ENCODE results near the gene C1QTNF6.
"Not testable (repeated sequence)": the region's sequence is repeated elsewhere in the genome, so short reads cannot be mapped to it uniquely, and the experiment has no call there.

The C1QTNF6 gene

DNA sequence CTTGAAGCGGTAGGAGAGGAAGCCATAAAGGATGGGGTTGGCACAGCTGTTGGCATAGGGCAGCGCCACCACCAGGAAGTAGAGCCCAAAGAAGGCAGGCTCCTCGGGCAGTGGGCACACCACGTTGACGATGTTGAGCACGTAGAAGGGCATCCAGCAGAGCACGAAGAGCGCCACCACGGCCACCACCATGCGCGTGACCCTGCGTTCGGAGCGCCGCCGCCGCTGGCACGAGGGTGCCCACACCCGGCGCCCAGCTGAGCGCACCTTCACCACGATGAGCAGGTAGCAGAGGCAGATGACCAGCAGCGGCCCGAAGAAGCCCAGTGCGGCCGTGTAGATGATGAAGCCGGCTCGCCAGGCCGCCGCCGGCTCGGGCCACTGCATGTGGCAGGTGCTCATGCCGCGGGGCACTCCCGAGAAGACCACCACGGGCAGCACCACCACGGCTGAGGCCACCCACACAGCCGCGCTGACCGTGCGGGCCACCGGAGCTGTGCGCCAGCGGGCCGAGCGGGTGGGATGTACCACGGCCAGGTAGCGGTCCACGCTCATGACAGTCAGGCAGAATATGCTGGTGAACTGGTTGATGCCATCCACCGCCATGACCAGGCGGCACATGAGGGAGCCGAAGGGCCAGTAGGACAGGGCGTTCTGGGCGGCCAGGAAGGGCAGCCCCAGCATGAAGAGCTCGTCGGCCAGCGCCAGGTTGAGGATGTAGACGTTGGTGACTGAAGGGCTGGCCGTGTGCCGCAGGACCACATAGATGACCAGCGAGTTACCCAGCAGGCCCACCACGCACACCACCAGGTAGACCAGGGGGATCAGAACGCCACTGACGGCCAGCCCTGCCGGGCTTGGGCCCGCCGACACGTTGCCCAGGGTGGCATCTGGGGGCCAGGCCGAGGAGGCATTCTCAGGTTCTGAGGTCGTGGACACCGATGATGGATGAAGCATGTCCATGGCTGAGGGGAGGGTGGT is 19.1 kb upstream of the C1QTNF6 start:
- DNase-seq, result no peak

GRCh38 chr22:37206118-37206840 is 18.2 kb upstream of the C1QTNF6 start:
- no peak for DNase-seq

- DNase-seq, result no peak
These were observed 17.0 kb upstream of the C1QTNF6 start for GRCh38 chr22:37205046-37205445.

DNA sequence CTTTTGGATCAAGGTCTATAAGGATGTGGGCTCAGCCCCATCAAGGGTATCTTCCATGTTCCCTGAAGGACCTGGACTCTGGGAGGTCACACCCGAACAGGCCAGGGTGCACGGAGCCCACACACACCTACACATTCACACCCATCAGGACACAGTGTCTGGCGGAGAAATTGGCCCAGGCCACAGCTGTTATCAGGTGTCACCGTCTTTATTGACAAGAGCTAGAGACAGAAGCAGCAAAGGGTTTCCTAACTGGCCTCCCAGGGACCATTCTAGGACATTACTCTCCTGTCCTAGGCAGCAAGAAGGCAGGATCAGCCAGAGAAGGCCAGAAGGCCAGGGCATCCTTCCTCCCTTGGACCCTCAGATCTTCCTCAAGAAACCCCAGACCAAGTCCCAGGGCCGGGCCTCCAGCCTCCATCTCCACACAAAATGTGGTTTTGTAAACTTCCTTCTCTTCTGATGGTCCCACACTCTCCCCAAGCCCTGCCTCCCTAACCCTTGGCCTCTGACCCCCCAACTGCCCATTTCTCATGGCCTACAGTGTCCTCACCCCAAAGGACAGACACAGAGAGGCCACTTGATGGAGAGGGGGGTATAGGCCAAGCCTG is 16.1 kb upstream of the C1QTNF6 start:
- DNase-seq, result no peak

- DNase-seq, result no peak
These were observed 15.5 kb upstream of the C1QTNF6 start for GRCh38 chr22:37203354-37204044.

DNA sequence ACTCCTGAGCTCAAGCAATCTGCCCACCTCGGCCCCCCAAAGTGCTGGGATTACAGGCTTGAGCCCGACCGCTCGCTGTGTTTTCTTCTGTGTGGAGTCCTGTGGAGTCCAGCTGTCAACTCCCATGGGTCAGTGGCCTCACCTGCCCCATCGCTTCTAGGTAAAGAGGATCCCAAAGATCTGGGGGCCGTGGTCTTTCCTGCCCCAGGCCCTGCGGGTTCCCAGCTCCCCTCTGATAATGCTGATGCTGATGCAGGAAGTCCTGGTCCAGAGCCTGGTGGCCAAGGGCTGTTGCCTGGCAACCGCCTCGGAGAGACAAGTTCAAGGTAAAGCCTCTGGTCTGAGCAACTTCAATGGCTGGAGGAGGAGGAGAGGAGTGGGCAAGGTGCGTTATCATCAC is 14.7 kb upstream of the C1QTNF6 start:
- no peak for DNase-seq

- DNase-seq, result no peak
These were observed 14.0 kb upstream of the C1QTNF6 start for GRCh38 chr22:37202001-37202555.

- not testable (repeated sequence) for DNase-seq
These were observed 13.4 kb upstream of the C1QTNF6 start for GRCh38 chr22:37201443-37201820.

- no peak for DNase-seq
These were observed 11.7 kb upstream of the C1QTNF6 start for GRCh38 chr22:37199760-37200108.

GRCh38 chr22:37199103-37199759 is 11.2 kb upstream of the C1QTNF6 start:
- peak; percentile 97 for DNase-seq

DNA sequence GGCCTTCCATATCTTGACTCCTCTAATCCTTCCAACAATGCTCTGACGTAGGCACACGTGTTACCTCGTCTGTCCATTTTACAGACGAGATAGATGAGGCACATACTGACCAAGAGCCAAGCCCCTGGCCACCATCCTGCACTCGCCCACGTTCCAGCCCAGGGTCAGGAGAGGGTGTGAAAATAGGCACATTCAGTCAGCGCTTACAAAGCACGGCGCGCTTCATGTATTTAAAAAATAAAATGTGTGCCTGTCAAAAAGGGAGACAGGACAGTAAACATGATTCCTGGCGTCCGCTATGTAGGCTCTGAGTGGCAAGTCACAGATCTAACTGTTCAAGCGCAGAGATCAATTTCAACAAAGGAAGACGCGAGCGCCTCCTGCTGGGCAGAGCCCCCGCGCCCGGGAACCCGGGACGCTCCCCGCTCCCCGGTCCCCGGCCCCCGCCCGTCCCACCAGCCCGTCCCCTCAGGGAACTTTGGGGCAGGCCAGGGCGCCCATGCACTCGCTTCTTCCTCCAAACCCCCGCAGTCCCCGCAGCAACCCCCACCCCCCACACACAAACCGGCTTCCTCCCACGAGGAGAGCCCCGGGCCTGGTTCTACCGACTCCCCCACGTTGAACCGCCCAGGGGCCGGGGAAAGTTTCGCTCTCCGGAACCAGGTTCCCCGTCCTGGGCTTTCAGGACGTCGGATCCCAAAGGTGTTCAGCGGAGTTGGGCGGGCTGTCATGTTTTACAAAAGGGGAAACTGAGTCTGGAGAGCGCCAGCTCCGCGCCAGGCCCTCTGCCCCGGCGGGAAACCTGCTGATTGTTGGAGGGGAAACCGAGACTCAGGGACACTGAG is 10.4 kb upstream of the C1QTNF6 start:
- peak; percentile 72 for DNase-seq

DNA sequence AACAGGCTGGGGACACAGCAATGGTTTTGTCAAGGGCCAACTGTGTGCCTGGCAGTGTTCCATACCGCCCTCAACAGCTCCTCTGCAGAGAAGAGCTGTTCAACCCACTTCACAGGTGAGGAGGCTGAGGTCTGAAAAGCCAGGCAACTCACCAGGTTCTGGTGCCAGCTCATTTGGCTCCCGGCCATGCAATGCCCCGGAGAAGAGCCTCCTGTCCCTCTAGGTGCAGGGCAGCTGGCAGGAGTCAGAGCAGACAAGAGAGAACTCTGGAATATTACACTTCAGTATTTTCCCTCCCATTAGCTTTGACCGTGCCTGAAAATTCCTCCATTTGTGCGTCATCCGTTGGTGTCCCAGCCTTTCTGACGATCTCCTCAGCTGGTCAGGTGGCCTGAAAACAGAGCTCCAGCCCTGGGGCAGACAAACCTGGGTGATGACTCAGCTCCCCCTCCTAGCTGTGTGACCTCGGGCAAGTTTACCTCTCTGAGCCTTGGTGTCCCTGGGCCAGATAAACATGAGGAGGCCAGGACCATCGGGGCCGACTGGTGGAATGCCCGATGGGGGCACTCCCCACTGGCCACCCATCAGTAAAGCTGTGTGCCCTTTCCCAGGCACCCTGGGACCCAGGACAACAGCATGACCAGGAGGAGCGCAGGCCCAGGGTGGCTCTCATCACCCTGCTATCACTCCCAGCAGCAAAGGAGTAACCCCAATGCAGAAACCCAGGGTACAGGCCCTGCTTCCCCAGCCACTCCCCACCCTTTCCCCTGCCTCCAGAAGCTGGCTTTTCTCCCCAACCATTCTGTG is 9.6 kb upstream of the C1QTNF6 start:
- DNase-seq, result peak; percentile 76

GRCh38 chr22:37196539-37197450 is 8.7 kb upstream of the C1QTNF6 start:
- peak; percentile 92 for DNase-seq

DNA sequence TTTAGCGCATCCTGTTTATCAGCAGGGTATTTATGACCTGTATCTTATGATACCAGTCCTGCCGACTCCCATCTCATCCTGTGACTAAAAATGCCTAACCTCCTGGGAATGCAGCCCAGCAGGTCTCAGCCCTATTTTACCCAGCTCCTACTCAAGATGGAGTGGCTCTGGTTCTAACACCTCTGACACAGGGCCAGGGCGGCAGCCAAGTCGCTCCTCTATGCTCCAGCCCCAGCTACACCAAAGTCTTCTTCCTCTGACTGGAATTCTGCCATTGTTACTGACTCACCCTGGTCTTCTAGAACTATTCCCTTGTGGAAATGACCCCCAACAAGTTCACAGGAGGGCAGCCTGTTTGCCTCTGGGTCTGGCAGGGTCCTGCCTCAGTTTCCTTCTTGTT is 7.9 kb upstream of the C1QTNF6 start:
- DNase-seq, result peak; percentile 37

DNA sequence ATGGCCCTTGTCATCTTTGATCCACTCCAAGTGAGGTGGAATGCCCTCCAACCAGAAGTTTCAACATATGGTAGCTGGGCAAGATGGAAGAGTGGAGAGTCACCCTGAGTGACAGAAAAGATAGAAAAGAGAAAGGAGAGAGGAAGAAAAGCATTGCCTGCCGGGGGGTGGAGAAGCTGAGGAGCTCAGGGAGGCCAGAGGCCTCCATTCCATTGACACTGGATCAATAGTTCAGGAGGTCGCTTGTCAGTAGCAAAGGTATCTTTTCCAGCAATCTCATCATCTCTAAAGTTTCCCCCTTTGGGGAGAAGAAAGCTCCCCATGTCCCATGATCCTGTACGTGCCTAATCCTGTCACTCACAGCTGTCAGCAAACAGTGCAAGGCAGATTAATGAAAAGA is 6.7 kb upstream of the C1QTNF6 start:
- no peak for DNase-seq

DNA sequence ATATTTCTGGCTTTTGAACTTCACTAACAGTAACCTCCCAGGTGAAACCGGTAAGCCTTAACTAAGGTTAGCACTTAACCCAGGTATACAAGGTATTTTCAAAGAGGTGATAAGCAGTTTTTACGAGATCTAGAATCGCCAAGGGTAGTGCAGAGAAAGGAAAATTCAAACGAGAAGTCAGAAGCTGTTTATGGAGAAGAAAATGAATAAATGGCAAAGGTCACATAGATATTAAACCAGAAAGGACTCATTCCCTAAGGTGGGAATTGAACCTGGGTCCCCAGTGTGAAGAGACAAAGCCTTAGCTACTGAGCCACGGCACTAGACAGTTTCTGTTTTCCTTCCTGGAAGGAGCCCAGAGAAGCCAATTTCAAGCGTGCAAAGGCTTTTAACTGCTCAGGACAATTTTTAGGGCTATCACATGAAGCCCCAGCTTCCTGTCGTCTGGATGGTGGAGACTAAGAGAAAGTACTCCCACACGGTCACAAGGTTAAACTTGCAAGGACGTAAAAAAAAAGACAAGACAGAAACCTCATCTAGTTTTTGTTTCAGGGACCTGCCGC is 5.7 kb upstream of the C1QTNF6 start:
- peak; percentile 56 for DNase-seq

DNA sequence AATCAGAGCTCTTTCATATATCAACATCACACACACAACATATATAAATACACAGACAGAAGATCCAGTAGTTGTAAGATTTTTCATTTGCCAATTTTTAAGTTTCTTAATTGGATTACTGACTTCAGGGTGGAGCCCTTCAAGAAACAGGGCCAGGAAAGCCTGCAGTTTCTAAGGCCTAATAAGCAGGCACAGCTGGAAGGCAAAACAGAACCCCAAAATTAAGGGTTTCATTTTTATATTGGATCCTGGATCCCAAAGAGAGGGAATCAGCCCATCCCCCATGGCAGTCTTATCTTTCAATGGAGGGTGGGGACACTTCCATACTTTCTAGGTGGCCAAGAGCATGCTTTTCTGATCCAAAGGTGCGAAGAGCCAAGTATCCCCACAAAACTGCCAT is 4.7 kb upstream of the C1QTNF6 start:
- DNase-seq, result no peak

GRCh38 chr22:37192204-37192603 is 4.2 kb upstream of the C1QTNF6 start:
- no peak for DNase-seq

GRCh38 chr22:37190262-37190780 is 2.3 kb upstream of the C1QTNF6 start:
- no peak for DNase-seq

All from EL (cell line).